HT1080 (cell line): Measurements from ENCODE around the gene KBTBD13. TPM values are rescaled to one million over a fixed set of nuclear protein-coding genes. Genes with fewer than 3 reads are reported as not detected.

Experiments
- DNase-seq: peaks from one replicate; pipeline ENCODE4 v3.0.0-alpha.2; 2015; ENCODE audit warnings: low read depth
- polyA plus RNA-seq, 2 experiments: library from polyadenylated mRNA; depleted of rRNA; stranded (reverse); fragments of >200 nt; gene quantifications; 2 replicates each; pipeline ENCODE4 v1.2.3, GENCODE V29; 2015
- total RNA-seq: library from RNA; depleted of rRNA; stranded (reverse); fragments of >200 nt; shearing (Covaris generic); gene quantifications from 2 replicates; pipeline ENCODE4 v1.2.3, GENCODE V29; 2014; rRNA removed

Gene KBTBD13
- total RNA-seq, result not detected in 2 replicates
- polyA plus RNA-seq (2015; cell fraction: cytosol; rRNA removed), result not detected in 2 replicates
- not detected in 2 replicates for polyA plus RNA-seq (2015; cell fraction: nucleus; rRNA removed)

DNA sequence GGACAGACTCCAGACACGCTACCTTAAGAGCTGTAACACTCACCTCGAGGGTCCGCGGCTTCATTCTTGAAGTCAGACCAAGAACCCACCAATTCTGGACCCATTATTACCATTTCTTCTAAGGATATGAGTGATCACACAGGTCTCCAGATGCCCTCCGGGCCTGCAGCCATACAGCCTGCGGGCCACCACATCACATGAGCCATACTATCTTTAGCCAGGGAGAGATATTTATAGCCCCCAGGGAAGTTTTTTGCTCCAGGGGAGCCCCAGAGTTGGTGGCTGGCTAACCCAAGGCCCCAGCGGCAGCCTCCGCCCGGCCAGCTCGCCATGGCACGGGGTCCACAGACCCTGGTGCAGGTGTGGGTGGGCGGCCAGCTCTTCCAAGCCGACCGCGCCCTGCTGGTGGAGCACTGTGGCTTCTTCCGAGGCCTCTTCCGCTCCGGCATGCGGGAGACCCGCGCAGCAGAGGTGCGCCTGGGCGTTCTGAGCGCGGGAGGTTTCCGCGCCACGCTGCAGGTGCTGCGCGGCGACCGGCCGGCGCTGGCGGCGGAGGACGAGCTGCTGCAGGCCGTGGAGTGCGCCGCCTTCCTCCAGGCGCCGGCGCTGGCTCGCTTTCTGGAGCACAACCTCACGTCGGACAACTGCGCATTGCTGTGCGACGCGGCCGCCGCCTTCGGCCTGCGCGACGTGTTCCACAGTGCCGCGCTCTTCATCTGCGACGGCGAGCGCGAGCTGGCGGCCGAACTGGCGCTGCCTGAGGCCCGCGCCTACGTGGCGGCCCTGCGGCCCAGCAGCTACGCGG is at the start of gene KBTBD13:
Gene KBTBD13, plus strand, starts transcription at position 261 of the 805 bp plus-strand sequence. Its CDS starts 70 bp downstream, at position 331.
- no peak for DNase-seq

DNA sequence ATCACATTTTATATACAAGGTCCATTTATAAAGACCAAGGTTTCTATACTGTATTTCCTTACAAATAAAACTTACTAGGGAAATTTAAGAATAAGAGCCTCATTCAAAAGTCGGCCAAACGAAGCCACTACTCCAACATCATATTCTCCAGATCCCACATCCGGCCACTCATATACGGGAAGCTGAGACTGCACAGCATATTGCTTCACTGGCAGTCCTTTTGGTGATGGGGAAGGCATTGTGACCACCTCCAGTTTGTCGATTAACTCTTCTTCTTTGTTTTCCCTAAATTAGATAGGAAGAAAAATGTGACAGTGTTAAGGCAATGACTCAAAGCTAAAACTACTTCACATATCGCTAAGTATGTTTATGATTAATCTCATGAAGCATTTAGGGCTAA is 49.8 kb upstream of the KBTBD13 start:
- DNase-seq, result no peak

DNA sequence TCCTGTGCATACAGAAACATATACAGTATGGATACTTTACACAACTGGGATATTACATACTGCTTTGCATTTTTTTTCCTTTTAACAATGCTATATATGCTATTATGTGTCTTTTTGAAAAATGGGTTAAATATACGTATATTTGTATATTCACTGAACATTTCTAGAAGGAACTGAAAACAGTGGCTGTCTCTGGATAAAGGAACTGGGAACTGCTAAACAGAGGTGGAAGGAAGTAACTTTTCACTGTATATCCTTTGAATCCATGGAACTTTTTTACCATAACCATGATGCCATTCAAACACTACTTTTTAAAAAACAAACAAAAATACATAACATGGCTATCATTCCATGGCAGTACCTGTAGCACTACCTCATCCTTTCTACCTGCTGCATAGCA is 49.0 kb upstream of the KBTBD13 start:
- no peak for DNase-seq

DNA sequence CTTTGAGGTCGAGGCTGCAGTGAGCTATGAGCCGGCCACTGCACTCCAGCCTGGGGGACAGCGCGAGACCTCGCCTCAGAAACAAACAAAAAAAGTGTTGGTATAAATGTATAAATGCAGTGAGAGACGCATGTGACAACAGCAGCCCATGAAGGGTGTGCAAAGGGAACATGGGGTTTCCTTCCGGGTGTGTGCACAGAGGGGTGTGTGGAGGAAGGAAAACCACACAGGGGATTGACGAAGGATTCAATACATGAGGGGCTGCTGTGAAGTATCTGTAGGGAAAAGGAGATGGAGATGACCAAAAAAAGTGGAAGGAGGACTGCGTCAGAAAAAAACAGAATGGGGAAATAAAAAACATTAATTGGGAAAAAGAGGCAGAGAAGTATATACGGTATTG is 48.2 kb upstream of the KBTBD13 start:
- no peak for DNase-seq

DNA sequence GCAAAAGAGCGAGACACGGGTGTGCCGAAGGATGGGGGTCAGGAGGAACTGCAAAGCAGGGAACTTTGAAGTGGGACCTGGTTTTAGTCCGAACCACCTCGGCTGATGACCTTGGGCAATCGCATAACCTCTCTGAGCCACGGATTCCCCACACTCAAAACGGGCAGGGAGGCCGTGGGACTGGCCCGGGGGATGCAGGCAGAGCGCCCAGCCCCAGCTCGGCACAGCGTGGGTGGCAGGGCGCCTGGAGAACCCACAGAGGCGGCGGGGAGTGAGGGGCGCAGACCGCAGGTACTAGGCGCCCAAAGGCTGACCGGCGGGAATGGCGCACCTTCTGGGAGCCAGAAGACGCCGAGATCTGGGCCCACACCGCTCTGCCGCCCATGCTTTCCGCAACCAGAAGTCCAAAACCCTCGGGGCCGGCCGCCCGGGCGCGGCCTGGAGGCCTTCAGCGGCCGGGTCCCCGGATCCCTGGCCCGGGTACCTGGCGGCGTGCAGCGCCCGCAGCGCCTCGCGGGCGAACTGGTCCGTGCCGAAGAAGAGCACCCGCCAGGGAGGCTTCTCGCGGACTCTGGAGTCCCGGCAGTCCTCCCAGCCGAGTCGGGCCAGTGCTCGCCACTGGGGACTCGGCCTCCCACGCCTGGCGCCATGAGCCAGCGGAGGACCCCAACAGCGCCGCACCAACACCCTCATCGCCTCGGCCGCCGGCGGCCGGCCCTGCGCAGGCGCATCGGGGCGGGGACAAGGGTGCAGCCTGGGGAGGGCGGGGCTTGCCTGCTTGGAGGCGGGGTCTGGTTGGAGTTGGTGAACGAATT is 47.4 kb upstream of the KBTBD13 start, which contains the start of gene MTFMT:
Gene MTFMT, minus strand, starts transcription at position 719 of the 815 bp plus-strand sequence. Its CDS starts 26 bp downstream, at position 693.
- DNase-seq, result peak; percentile 64

DNA sequence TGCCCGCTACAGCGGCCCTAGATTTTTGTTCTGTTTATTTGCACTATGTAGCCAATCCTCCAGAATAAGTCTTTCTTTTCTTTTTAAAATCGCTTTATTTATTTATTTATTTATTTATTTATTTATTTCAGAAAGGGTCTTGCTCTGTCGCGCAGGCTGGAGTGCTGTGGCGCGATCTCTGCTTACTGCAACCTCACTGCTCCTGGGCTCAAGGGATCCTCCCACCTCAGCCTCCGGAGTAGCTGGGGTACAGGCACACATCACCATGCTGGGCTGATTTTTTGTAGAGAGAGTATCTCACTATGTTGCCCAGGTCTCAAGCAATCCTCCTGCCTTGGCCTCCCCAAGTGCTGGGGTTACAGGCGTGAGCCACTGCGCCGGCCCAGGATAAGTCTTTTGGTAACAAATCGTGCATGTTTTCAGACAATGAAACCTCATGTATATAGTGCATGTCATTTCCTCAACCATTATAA is 46.8 kb upstream of the KBTBD13 start:
- no peak for DNase-seq

DNA sequence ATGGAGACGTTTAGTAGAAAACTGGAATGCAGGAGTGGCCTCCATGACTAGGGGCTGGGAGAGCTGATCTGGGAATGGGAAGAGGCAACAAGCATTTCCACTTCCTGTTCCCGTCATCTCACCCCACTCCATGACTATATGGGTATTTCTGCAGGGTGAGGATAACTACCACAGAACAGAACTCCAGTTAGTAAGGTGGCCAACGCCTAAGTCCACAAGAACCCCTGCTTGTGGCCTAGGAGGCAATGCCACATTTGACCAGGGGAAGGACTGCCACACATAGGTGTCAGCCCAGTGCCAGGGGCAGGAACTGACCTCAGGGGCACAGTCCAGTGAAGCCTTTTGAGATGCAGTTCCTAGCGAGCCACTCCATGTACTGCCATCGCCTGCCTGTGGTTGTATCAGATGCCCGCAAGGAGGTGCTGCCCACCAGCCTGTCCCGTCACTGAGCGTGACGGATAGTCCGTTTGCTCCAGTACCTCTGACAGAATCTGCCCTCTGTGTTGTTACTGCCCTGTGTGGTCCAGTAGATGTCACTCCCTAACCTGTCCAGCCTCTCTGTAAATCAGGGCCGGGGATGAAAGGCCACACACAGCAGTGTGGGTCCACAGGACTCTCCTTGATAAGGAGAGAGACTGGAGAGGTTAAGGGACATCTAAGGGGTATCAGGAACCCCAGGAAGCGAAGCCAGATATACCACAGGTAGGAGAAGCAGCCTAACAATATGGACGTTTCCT is 43.6 kb upstream of the KBTBD13 start:
- DNase-seq, result peak; percentile 79

DNA sequence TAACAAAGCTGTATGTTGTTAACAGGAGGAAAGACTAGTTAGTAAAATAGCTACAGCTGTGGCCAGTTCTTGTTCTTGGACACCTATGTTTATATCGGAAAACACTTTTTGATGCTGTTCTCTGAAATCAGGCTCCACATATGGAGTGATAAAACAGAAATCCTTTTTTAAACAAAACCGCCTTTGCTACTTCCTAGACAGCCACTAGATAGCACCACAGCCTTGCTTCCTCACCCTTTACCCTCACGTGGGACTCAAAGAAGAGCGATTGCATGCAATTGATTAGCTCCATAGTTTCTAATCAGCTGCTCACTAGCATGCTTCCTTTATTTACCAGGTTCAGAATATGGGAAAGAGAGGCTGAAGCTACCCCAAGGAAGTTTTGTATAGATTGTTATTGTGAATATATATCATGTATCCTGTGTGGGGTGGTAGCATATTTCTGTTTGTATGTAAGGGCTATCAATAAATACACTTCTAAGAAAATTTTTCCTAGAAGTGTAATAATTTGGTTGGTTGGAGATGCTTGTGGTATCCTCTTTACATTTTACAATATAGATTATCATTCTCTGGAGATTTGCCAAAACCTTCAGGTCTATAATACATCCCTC is 42.8 kb upstream of the KBTBD13 start:
- DNase-seq, result peak; percentile 42

DNA sequence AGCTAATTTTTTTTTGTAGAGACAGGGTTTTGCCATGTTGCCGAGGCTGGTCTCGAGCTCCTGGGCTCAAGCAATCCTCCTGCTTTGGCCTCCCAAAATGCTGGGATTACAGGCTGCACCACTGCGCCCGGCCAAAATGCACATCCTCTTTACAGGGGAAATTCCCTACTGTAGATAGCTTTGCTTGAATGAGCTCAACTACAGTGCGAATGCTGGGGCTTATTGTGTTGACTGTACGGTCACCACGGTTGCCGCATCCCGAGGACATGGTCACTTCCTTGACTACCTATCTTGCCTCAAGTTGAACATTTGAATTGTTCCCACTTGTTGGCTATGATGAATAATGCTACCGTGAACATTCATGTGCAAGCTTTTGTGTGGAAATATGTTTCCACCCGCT is 41.8 kb upstream of the KBTBD13 start:
- no peak for DNase-seq

DNA sequence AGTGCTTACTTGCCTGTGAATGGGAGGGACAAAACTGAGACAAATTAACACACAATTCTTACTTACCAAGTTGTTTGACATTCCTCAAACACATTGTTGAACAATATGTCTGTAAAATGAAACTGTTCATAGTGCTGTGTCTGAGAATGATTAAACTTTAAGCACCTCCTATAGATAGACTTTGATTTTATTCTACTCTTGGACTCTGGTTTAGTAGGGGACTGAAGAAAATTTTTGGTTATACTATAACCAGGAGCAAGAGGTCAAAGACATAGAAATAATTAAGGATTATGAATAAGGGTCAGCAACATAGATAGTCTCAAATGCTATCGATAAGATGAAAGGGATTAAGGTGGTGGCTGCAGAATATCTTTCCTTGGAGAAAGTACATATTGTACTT is 39.2 kb upstream of the KBTBD13 start:
- DNase-seq, result no peak

DNA sequence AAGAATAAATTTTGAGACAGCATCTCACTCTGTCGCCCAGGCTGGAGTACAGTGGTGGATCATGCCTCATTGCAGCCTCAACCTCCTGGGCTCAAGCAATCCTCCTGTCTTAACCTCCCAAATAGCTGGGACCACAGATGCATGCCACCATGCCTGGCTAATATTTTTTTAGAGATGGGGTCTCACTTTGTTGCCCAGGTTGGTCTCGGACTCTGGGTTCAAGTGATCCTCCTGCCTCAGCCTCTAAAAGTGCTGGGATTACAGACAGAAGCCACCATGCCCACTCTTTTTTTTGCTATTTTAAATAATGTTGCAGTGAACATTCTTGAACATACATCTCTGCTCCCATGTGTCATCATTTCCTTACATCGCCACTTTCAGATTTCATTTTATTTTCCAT is 38.1 kb upstream of the KBTBD13 start:
- no peak for DNase-seq

DNA sequence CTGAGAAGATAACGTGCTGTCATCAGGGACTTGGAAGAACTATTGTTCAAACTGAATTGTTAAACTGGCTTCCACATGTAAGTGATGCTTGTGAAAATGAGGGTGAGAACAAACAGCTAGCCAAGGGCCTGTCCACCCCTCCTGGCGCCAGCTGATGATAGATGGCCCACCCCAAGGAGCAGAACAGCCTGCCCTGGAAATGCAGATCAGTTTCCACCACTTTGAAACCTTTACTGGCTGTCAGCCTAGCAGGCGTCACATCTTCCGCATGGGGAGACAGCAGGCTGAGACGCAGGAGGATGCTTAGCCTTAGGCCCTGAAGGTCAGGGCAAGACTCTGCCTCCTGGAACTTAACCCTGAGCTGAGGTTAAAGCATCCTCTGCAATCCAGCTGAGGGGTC is 37.7 kb upstream of the KBTBD13 start:
- no peak for DNase-seq

DNA sequence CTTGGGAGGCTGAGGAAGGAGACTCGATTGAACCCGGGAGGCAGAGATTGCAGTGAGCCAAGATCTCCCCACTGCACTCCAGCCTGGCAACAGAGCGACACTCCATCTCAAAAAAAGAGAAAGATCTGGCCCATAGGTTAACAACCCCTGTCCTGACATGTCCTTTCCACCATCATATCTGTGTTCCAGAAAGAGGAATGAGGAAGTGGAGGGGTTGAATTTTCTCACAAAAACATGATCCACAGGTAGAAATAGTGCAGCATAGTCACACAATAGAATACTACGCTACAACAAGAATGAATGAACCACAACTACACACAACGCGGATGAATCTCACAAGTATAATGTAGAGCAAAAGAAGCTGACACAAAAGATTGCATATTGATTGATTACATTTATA is 36.1 kb upstream of the KBTBD13 start:
- DNase-seq, result no peak

DNA sequence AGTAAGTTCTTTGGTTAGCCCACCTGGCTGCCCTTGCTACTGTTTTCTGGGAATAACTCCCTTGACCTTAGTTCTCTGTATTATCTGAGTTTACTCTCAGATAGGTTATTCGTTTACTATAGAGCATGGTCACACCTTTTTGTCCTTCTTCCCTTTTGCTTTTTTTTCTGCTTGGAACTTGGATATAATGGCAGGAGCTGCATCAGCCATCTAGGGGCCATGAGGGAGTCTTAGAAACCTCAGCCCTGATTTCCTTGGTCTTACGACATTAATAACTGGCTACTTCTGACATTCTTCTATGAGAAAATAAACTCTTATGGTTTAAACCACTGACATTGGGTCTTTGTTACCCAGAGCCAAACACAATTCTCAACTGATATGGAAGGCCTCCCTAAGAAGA is 34.8 kb upstream of the KBTBD13 start:
- DNase-seq, result no peak

DNA sequence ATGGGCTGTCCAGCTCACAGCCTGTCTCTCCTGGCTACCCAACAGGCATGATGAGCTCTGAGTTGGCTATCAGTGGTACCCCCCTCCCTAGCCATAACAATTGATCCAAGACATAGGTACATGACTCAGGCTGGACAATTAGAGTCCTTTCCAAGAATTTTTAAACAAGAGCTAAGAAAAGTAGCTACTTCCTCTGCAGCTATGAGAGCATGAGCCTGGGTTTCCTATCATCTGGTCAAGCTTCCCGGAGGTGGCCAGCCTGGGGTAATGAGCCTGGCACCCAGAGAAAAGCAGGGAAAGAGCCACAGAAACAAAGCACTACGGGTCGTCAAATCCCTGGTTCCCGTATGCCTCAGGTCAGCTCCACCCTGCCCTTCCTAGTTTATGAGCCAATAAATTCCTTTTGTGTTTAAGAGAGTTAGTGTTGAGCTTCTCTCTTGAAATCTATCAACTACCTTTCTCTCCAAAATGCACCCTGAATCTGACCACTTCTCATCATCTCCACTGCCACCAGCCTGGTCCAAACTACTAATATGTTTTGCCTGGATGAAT is 33.7 kb upstream of the KBTBD13 start:
- no peak for DNase-seq

DNA sequence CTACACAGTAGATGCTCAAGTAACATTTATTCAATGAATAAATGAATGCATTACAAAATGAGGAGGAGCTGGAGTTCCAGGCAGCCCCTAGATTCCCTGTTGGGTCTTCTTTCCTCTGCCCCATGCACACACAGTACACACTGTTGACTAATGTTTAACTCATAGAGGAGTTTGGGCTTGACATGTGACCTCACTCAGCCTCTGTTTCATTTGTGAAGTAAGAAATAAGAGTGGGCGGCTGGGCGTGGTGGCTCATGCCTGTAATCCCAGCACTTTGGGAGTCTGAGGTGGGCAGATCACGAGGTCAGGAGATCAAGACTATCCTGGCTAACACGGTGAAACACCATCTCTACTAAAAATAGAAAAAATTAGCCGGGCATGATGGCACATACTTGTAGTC is 32.3 kb upstream of the KBTBD13 start:
- peak; percentile 78 for DNase-seq

DNA sequence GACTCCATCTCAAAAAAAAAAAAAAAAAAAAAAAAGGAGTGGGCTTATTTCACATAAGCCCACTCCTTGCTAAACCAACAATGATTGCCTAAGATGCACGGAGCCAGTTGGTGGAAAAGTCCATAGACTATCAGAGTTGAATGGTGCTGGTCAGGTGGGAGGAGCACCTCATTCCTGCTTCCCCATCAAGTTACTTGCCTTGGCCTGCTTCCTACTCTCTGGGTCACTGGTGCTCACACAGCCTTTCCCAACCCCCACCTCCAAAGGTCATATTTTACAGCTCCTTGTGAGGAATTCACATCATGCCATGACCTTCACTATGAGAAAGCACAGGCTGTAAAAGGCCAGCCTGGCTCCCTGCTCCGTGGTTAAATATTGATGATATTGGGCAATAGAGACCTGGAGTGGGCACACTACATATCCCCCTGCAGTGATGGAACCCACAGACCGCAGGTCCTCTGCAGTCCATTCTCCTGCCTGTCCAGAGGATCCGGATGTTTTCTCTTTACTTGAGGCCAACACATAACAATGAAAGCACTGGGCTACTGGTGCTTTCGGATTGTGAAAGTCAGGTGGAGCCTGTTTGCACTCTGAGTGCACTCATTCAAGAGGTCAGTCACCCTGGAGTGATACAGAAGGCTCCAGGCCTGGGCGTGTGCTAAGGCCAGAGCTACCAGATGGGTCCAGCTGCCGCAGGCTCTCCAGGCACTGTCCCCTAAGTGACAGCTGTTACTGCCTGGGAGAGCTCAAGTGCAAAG is 31.6 kb upstream of the KBTBD13 start, which contains the start of gene SLC51B:
Gene SLC51B, plus strand, starts transcription at position 664 of the 758 bp plus-strand sequence. CDS start 4,618 bp downstream, outside the sequence.
- no peak for DNase-seq

DNA sequence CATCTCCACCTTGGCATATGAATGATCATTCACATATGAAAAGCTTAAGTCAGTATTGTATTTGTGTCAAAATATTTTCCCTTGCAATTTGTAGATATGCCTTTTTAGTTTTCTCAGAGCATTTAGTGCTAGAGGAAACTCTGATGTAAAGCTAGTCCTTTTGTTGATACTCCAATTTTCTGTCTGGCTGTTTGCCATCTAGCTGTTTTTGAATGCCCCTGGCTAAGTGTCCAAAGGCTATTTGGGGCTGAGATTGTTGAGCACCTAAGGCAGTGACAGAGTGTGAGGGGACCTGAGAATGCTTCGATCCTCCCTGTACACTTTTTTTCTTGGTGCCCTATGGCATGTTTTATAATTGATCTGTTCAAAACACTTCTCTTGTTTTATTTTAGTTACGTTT is 28.3 kb upstream of the KBTBD13 start:
- no peak for DNase-seq

DNA sequence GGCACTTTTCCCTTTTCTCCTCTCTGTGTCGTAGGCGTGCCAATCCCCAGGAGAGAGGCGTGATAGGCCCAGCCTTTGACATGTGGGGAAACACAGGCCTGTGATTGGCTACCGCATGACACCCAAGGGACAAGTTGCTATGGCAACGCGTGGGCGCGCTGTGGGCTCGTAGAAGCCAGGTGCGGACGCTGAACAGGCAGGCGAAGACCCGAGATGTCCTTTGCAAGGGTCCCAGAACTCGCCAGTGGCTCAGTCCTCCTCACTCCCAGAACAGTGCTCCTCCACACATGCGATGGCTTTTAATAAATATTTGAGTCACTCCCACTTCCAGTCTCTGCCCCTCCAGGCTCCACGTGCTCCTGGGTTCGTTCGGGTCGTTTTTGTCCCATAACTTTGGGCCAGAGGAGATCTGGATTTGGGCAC is 27.1 kb upstream of the KBTBD13 start:
- no peak for DNase-seq

DNA sequence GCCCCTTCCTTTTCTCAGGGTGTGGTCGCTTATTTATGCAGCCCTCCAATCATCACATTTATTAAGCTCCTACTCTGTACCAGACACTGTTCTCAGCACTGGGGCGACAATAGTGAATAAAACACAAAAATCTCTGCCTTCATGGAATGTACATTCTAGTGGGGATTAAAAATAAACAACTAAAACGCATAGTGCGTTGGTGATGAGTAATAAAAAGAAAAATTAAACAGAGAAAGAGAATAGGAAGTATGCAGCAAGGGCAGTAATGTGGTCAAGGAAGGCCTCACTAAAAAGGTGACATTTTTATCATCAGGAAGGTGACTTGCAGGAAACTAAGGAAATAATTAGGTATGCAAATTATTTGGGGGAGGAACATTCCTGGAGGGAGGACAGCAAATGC is 26.3 kb upstream of the KBTBD13 start:
- DNase-seq, result no peak
